Heart left ventricle (tissue), 13 donors: ENCODE results near the gene RAB6C.
"Not testable (repeated sequence)": the region's sequence is repeated elsewhere in the genome, so short reads cannot be mapped to it uniquely, and the experiment has no call there.

Experiments
- POLR2A ChIP-seq, 2 donors: fragments of 450-650 bp; IDR thresholded peaks; one replicate each; pipeline ENCODE4 v1.6.1; 2017; ENCODE audit warnings: antibody characterized with exemption in 2 of 2, mild to moderate bottlenecking in 2 of 2, moderate library complexity in 2 of 2
- TF ChIP-seq, protein P1 (sequence below), 12 donors: fragments of 200-600 bp; sonication (generic) in 4 of 12; IDR thresholded peaks; one replicate each; pipeline versions ENCODE4 v1.5.0 to v1.8.0; 2018 to 2022; ENCODE audit warnings: antibody characterized with exemption in 12 of 12, mild to moderate bottlenecking in 5 of 12
- donor health status: ischemic (EF 13 %, LVEDD 7.1; RV severe dilation, severe dysfunction).
- donor health status: DM: no; HTN: yes; CAD: no.
- donor health status: DM: no; HTN: no; CAD: no.
- donor health status: ischemic (EF 25% LVEDD 6.9; RV normal size, moderate dysfunction).
- donor health status: ischemic (EF 25% LVEDD 5.7; RV mildly dilated, moderate dysfunction).
- donor health status: ischemic (EF 35%, LVEDD 5.7; RV mildly dilated, moderate dysfunction).
- donor health status: nonischemic (EF 11% LVEDD 7.7; RV severe dilation, severe dysfunction).
- donor health status: DM: yes; HTN: yes; CAD: no.
- donor health status: PGD.
- donor health status: ischemic (EF 29% LVEDD 5.4; RV normal size, mild dysfunction).
- donor health status: nonischemic (EF 23%, LVEDD 6.1; RV moderate dilation, normal function).

DNA sequence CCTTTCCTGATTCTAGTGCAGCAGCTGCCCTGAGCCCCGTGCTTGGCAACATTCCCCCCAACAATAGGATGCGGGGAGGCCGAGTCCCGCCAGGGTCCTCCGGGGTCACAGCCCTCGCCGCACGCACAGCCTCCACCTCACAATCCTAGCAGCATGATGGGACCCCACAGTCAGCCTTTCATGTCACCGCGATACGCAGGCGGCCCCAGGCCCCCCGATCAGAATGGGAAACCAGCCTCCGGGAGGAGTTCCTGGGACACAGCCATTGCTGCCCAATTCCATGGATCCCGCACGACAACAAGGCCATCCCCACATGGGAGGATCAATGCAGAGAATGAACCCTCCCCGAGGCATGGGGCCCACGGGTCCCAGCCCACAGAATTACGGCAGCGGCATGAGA lies 13.7 kb downstream of the RAB6C start:
- TF ChIP-seq, protein P1, sequence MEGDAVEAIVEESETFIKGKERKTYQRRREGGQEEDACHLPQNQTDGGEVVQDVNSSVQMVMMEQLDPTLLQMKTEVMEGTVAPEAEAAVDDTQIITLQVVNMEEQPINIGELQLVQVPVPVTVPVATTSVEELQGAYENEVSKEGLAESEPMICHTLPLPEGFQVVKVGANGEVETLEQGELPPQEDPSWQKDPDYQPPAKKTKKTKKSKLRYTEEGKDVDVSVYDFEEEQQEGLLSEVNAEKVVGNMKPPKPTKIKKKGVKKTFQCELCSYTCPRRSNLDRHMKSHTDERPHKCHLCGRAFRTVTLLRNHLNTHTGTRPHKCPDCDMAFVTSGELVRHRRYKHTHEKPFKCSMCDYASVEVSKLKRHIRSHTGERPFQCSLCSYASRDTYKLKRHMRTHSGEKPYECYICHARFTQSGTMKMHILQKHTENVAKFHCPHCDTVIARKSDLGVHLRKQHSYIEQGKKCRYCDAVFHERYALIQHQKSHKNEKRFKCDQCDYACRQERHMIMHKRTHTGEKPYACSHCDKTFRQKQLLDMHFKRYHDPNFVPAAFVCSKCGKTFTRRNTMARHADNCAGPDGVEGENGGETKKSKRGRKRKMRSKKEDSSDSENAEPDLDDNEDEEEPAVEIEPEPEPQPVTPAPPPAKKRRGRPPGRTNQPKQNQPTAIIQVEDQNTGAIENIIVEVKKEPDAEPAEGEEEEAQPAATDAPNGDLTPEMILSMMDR (IDR thresholded peaks at IDR 0.05): not testable (repeated sequence)
- TF ChIP-seq POLR2A (IDR thresholded peaks at IDR 0.05): not testable (repeated sequence)
